K562 treated with DMSO at 1 percent for 12 hours (cell line): ENCODE results near the gene TFAP2C. TPM values are rescaled to one million over a fixed set of nuclear protein-coding genes. Genes with fewer than 3 reads are reported as not detected.

Source experiments
- total RNA-seq: library from RNA; unstranded; fragments of 300-600 nt; gene quantifications from 2 replicates; pipeline ENCODE4 v1.2.3, GENCODE V29; 2022; ENCODE audit not compliant: insufficient read depth

Gene TFAP2C
- total RNA-seq, result not detected in 2 replicates

GRCh38 chr20:56628873-56629463 lies at the start of gene TFAP2C:
TFAP2C (plus strand) TSS chr20:56629306; CDS start chr20:56629545, 239 bp downstream.

Other genes with a start within 250 kb of the TFAP2C start
- gene AURKA, start 237.1 kb upstream of the TFAP2C start, total RNA-seq, result 55.1 and 95.2 TPM in 2 replicates
- gene CSTF1, start 236.7 kb upstream of the TFAP2C start, total RNA-seq, result 16.9 and 31.8 TPM in 2 replicates
- gene CASS4, start 217.0 kb upstream of the TFAP2C start, total RNA-seq, result 6.3 and 19.1 TPM in 2 replicates
- gene RTF2, start 160.7 kb upstream of the TFAP2C start, total RNA-seq, result 57.0 and 67.5 TPM in 2 replicates
- gene FAM209A, start 104.6 kb upstream of the TFAP2C start, total RNA-seq, result 1.3 TPM in 1 of 2 replicates, not detected in the other
- not detected in 2 replicates for gene FAM209B, start 96.1 kb upstream of the TFAP2C start, total RNA-seq